Endodermal cell (in vitro differentiated cells): ENCODE results near the gene SNX9. TPM values are rescaled to one million over a fixed set of nuclear protein-coding genes. Genes with fewer than 3 reads are reported as not detected.

Experiments
- DNase-seq: peaks from one replicate; pipeline ENCODE4 v3.0.0-alpha.2; 2017
- H3K27ac ChIP-seq: 2 replicates; pipeline ENCODE4 v1.5.1; 2013; ENCODE audit warnings: mild to moderate bottlenecking, low read depth, low read length, moderate library complexity
- H3K27me3 ChIP-seq: 2 replicates; pipeline ENCODE4 v1.6.1; 2013; ENCODE audit warnings: mild to moderate bottlenecking, low read length, moderate library complexity; ENCODE audit not compliant: insufficient read depth, control insufficient read depth, poor library complexity, severe bottlenecking
- H3K36me3 ChIP-seq: 2 replicates; pipeline ENCODE4 v1.7.0; 2013; ENCODE audit warnings: mild to moderate bottlenecking, low read length, moderate library complexity; ENCODE audit not compliant: control insufficient read depth, insufficient read depth
- H3K4me1 ChIP-seq: one replicate; pipeline ENCODE4 v1.7.0; 2013; ENCODE audit warnings: low read length; ENCODE audit not compliant: control insufficient read depth, insufficient read depth
- H3K4me3 ChIP-seq: 2 replicates; pipeline ENCODE4 v1.5.1; 2013; ENCODE audit warnings: mild to moderate bottlenecking, low read length, moderate library complexity
- H3K9ac ChIP-seq: 2 replicates; pipeline ENCODE4 v1.6.1; 2013; ENCODE audit warnings: mild to moderate bottlenecking, low read length, moderate library complexity; ENCODE audit not compliant: poor library complexity, severe bottlenecking; ENCODE audit errors: extremely low read depth
- H3K9me3 ChIP-seq: 2 replicates; pipeline ENCODE4 v1.6.1; 2013; ENCODE audit warnings: mild to moderate bottlenecking, low read length, moderate library complexity; ENCODE audit not compliant: control insufficient read depth
- H3K27ac Mint-ChIP-seq: 2 replicates; pipeline ENCODE4 v1.8.0; 2020; ENCODE audit warnings: mixed read lengths
- H3K27me3 Mint-ChIP-seq: 2 replicates; pipeline ENCODE4 v1.8.0; 2021; ENCODE audit warnings: mild to moderate bottlenecking, mixed read lengths; ENCODE audit not compliant: insufficient read depth
- H3K36me3 Mint-ChIP-seq: 2 replicates; pipeline ENCODE4 v1.8.0; 2020; ENCODE audit warnings: low read depth, mixed read lengths
- H3K4me1 Mint-ChIP-seq: 2 replicates; pipeline ENCODE4 v1.8.0; 2020; ENCODE audit warnings: mixed read lengths
- H3K4me3 Mint-ChIP-seq: 2 replicates; pipeline ENCODE4 v1.8.0; 2020; ENCODE audit warnings: mild to moderate bottlenecking, moderate library complexity, mixed read lengths
- H3K9me3 Mint-ChIP-seq: 2 replicates; pipeline ENCODE4 v1.8.0; 2020; ENCODE audit warnings: mild to moderate bottlenecking, mixed read lengths
- WGBS, 2 experiments: methylation state at CpG; one replicate each; pipeline versions ENCODE4 v1.1.5 to v1.1.7; 2013; ENCODE audit warnings: missing lambda C conversion rate in 2 of 2, mixed read lengths in 1 of 2; ENCODE audit not compliant: insufficient coverage in 1 of 2, insufficient read length in 1 of 2; 5-methylcytosine and 5-hydroxymethylcytosine counted together
- total RNA-seq, 2 donors: library from RNA; stranded (reverse); fragmentation: NEBNext Ultra II Directional in 1 of 2; extraction: Animal tissue kit (Norgen Biotek cat#: 25700) in 1 of 2; gene quantifications; 2 replicates in 1 of 2; 3 replicates in 1 of 2; pipeline ENCODE4 v1.2.1, GENCODE V29; 2021
- TF ChIP-seq, protein P1 (sequence below): fragments of 200-600 bp; sonication (generic); conservative IDR thresholded peaks from 2 replicates; pipeline ENCODE4 v1.5.0; 2021; ENCODE audit warnings: antibody characterized with exemption, mild to moderate bottlenecking

Gene SNX9
- total RNA-seq, 2 donors from 2014 or later, result 30.6 to 33.0 TPM

DNA sequence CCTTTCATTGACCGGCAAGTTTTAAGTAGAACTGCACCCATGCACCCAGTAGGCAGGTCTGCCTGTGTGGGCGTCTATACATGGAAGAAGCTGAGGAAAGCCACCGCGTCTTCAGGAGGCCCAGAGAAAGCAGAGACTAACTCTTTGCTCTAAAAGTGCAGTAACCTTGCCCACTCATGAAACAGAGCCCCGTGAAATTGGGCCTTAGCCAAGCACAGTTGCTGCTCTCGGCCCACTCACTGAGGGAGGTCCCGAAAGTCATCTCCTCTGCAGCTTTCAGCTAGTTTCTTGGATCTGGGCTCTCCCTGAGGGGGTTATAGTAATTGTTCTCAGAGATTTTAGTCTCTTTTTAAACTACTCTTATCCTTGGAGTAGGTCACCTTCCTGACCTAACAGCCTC, 84.6 kb downstream of the SNX9 start:
- H3K36me3 Mint-ChIP-seq, result peaks cover 69% of the 10 kb centered on the region
- 91 to 97% methylated on average over 4 to 7 of the region's 7 CpGs for WGBS, 2 experiments

DNA sequence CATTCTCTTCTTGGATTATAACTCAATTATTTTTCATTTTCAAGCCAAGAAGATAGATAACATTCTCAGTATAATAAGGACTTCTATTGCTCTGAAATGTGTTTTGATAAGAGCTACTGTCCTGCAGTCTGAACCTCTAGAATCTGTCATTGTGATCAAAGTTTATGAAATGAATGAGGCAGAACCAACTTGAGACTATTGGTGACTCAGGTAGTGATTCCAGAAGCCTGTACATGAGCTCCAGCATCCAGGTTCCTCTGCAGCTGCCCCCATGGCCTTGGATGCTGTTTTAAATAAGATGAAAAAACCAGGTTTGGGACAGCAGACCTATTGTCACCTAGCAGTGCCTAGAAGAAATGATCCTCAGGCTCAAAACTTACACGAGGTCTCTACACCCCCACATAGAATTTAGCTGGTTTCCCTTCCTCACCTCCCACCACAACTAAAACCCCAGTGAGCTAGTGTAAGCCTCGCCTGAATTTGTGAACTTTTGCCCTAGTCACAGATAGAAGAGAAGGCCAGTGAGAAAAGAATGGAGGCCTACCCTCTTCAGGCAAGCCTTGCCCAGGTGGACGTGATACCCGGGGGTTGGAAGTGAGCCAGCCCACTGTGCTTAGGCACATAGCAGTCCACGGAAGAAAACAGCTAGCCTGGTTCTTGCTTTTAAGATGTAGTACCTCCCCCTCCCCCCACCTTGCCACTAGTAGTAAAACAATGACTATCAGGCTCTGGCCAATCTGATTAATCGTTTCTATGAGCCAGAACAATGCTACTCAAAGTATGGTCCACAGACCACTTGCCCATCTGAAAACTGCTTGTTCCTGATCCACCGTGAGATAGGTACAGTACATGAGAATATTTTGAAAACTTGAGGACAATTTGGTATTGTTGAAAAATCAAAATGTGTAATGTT, 85.6 kb downstream of the SNX9 start:
- peaks cover 17% of the 10 kb centered on the region for H3K4me1 ChIP-seq
- Mint-ChIP-seq H3K4me1 (peaks cover 23% of the 10 kb centered on the region), H3K27me3 (no peaks in the 10 kb centered on the region), H3K36me3 (peaks cover 67% of the 10 kb centered on the region), H3K9me3 (no peaks in the 10 kb centered on the region), H3K4me3 (no peak overlapping the region), H3K27ac (no peak overlapping the region)
- H3K9me3 ChIP-seq, result no peaks in the 10 kb centered on the region
- no peak for DNase-seq
- 94 to 100% methylated on average over 3 to 7 of the region's 7 CpGs for WGBS, 2 experiments
- no peak overlapping the region for H3K4me3 ChIP-seq
- TF ChIP-seq, protein P1, sequence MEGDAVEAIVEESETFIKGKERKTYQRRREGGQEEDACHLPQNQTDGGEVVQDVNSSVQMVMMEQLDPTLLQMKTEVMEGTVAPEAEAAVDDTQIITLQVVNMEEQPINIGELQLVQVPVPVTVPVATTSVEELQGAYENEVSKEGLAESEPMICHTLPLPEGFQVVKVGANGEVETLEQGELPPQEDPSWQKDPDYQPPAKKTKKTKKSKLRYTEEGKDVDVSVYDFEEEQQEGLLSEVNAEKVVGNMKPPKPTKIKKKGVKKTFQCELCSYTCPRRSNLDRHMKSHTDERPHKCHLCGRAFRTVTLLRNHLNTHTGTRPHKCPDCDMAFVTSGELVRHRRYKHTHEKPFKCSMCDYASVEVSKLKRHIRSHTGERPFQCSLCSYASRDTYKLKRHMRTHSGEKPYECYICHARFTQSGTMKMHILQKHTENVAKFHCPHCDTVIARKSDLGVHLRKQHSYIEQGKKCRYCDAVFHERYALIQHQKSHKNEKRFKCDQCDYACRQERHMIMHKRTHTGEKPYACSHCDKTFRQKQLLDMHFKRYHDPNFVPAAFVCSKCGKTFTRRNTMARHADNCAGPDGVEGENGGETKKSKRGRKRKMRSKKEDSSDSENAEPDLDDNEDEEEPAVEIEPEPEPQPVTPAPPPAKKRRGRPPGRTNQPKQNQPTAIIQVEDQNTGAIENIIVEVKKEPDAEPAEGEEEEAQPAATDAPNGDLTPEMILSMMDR, result no peak
- H3K36me3 ChIP-seq, result peaks cover 65% of the 10 kb centered on the region
- H3K27ac ChIP-seq, result no peak overlapping the region
- H3K27me3 ChIP-seq, result no peaks in the 10 kb centered on the region
- H3K9ac ChIP-seq, result no peak overlapping the region

More for the DNA sequence above, 84.6 kb downstream of the SNX9 start:
- Histone ChIP-seq H3K4me3 (no peak overlapping the region), H3K27me3 (no peaks in the 10 kb centered on the region), H3K9ac (no peak overlapping the region), H3K4me1 (peaks cover 17% of the 10 kb centered on the region), H3K9me3 (no peaks in the 10 kb centered on the region), H3K27ac (no peak overlapping the region), H3K36me3 (peaks cover 66% of the 10 kb centered on the region)
- H3K27ac Mint-ChIP-seq, result no peak overlapping the region
- no peaks in the 10 kb centered on the region for H3K9me3 Mint-ChIP-seq
- no peaks in the 10 kb centered on the region for H3K27me3 Mint-ChIP-seq
- TF ChIP-seq, protein P1, result no peak
- H3K4me1 Mint-ChIP-seq, result peaks cover 23% of the 10 kb centered on the region
- DNase-seq, result no peak
- H3K4me3 Mint-ChIP-seq, result no peak overlapping the region

DNA sequence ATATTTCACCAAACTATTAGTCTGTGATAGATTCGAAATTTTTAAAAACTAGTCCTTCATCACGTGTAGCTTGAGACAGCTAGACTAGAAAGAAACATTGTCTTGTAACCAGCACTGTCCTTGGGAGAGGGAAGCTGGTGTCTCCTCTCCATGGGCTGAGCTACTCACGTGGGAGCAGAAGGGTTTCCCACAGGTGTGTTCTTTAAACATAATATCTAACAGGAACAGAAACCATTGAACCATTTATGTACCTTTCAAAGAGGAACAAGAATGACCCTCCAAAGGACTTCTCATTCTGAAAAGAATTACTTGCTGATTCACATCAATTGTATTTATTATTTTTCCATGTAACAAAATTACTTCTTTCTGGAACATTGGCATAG, 86.2 kb downstream of the SNX9 start:
- TF ChIP-seq, protein P1, result no peak
- Mint-ChIP-seq H3K4me3 (no peak overlapping the region), H3K4me1 (peaks cover 23% of the 10 kb centered on the region), H3K27ac (no peak overlapping the region), H3K36me3 (peaks cover 72% of the 10 kb centered on the region), H3K9me3 (no peaks in the 10 kb centered on the region), H3K27me3 (no peaks in the 10 kb centered on the region)
- DNase-seq, result no peak
- Histone ChIP-seq H3K4me3 (no peak overlapping the region), H3K27ac (no peak overlapping the region), H3K27me3 (no peaks in the 10 kb centered on the region), H3K9ac (no peak overlapping the region), H3K9me3 (no peaks in the 10 kb centered on the region), H3K4me1 (peaks cover 17% of the 10 kb centered on the region), H3K36me3 (peaks cover 67% of the 10 kb centered on the region)
- WGBS, 2 experiments, result 95 to 100% methylated on average over 1 to 3 of the region's 3 CpGs
